Posterior vena cava (tissue), 2 donors: ENCODE measurements around the gene TOX2. TPM values are rescaled to one million over a fixed set of nuclear protein-coding genes. Genes with fewer than 3 reads are reported as not detected.

ENCODE experiments used
- DNase-seq: peaks from one replicate; pipeline ENCODE4 v3.0.0-alpha.2; 2020; ENCODE audit warnings: low spot score
- intact Hi-C, 2 donors: fragments of 100-400 bp; cut with DNase I; formaldehyde crosslinking; loops; one replicate each; pipeline versions ENCODE4 v1.14.1 to v1.14.2; 2022 to 2023
- total RNA-seq, 2 donors: library from RNA; stranded (reverse); fragmentation: NEBNext Ultra II Directional; extraction: Animal tissue kit (Norgen Biotek cat#: 25700); gene quantifications; one replicate each; pipeline ENCODE4 v1.2.1, GENCODE V29; 2021
- donor health status: DM: yes; HTN: yes; CAD: no.
- donor health status: DM: yes; HTN: yes; CAD: no.

The TOX2 gene
- total RNA-seq, 2 donors from 2014 or later = 1.1 to 1.5 TPM

GRCh38 chr20:44022464-44022863 lies 107.8 kb downstream of the TOX2 start:
- intact Hi-C loops = no loop called here
- no peak for DNase-seq

- intact Hi-C loops = no loop called here
- no peak for DNase-seq
Observed at GRCh38 chr20:44023515-44024371, 109.1 kb downstream of the TOX2 start.

GRCh38 chr20:44024820-44025580 lies 110.3 kb downstream of the TOX2 start:
- intact Hi-C loops = no loop called here
- DNase-seq = no peak

GRCh38 chr20:44025756-44026155 lies 111.1 kb downstream of the TOX2 start:
- intact Hi-C loops = no loop called here
- no peak for DNase-seq

- intact Hi-C loops = no loop called here
- no peak for DNase-seq
Observed at GRCh38 chr20:44026647-44027342, 112.1 kb downstream of the TOX2 start.

GRCh38 chr20:44027343-44028002 lies 112.8 kb downstream of the TOX2 start:
- DNase-seq = no peak
- intact Hi-C loops = no loop called here

DNA sequence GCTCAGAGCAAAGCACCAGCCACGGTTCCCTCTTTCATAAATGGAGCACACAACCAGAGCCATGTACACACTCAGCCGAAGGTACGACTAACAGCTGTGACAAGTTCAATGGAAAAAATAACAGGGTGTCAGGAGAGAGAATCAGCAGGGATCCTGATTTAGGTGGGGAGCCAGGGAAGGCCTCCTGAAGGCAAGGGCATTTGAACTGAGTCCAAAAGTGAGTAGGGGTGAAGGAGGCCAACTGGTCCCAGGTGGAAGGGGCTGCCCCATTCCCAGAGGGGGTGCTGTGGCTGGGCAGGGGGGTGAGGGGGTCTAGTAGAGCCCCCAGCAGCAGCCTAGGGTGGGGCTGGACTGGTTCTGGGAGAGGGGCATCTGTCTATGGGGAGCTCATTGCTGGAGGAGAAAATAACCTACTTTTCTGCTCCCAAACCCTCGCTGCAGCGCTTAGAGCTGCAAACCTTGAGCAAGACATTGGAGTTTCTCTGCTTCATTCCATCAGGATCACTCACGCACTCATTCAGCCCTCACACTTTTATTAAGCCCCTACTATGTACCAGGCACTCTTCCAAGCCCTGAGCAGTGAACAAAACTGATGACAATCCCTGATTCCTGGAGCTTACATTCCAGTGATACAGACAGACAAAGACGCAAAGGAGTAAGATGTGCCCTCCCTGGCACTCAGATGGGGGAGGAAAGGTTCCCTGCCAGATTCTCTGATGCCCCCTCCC lies 113.5 kb downstream of the TOX2 start:
- intact Hi-C loops = no loop called here
- DNase-seq = no peak

GRCh38 chr20:44028868-44029847 lies 114.5 kb downstream of the TOX2 start:
- no peak for DNase-seq
- intact Hi-C loops = no loop called here

DNA sequence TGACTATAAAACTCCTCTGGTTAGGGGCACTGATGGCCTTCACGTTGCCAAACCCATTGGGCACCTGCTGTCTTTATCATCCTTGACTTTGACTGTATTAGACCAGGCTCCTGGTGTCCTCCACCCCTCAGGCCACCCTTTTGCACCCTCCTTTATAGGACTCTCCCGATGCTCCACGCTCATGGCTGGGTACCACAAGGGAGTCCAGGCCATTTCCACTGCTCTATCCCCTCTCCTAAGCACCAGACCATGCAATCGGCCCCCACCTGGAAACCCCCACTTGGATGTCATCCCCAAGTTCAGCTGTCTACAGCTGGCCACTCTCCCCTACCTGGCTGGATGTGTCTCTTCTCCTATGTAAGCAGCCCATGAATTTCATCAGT lies 115.2 kb downstream of the TOX2 start:
- no peak for DNase-seq
- intact Hi-C loops = no loop called here

DNA sequence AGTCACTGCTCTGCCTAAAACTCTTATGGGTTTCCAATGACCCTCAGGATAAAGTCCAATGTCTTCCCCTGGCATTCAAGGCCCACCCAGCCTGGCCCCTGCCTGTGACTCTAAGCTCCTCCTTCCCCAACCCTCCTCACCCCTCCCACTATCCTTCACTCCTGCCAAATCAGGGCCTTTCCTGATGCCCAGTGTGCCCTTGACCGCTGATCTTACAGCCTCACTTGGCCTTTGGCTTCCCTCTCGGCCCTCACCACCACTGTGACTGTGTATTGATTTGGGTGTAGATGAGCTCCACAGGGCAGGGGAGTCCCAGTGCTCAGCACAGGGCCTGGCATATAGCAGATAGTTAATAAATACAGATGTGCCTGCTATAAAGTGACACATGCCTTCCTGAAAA lies 115.7 kb downstream of the TOX2 start:
- intact Hi-C loops = no loop called here
- DNase-seq = no peak

GRCh38 chr20:44031001-44031574 lies 116.4 kb downstream of the TOX2 start:
- no peak for DNase-seq
- intact Hi-C loops = no loop called here

DNA sequence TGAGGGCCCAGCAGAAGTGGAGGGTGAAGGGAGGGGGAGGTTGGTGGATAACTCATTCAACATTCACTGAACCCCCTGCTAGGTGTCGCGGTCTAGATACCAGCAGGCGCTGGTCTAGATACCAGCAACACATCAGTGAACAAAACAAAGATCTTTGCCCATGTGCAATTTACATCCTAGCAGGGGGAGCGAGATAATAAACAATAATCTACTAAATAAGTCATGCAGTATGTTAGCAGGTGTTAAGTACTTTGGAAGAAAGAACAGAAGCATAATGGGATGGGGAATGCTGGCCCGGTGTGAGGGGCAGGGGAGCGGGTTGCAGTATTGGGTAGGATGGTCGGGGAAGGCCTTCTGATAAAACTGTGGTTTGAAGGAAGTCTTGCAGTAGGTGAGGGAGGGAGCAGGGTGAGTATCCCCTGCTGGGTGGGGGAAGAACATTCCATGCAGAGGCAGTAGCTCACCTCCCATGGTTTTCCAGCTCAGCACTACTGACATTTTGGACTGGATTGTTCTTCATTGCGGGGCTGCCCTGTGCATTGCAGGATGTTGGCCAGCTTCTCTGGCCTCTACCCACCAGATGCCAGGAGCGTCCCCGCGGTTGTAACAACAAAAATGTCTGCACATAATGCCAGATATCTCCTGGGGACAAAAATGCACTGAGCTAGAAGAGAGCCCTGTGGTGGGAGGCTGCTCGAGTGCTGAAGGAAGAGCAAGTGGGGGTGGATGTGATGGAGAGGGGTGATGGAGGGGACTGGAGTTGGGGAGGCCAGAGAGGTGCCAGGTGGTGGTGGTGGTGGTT lies 117.3 kb downstream of the TOX2 start:
- no peak for DNase-seq
- intact Hi-C loops = no loop called here

DNA sequence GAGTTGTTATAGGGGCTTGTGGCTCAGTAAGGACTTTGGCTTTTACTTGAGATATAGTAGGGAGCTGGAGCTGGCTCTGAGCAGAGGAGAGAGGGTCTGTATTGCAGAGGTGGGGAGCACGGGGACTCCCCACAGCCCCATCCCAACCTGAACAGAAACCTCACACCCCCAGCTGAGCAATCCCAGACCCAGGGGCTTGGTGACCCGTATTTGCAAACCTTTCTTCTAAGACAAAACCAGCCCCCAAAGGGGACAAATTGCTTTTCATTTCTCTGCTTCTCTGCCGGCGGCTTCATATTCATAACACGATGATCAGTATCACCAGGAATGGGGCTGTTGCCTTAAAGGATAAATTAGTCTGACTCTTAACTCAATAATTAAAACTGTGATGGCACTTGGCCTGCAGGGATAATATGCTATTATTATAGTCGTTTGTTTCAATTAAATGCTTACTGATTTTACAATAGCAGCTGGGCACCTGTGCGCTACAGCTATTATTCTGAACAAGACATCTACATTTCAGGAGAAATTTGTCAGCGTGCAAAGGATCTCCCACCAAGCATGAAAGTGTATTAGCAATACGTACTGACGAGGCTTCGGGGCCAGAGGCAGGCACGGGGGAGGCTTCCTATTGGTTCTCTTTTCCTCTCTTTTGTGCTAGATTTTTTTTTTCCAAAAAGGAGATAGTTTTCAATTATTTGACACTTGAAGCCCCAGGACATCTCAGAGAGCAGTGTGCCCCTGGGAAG lies 118.1 kb downstream of the TOX2 start:
- DNase-seq = no peak
- intact Hi-C loops = no loop called here

- no peak for DNase-seq
Observed at GRCh38 chr20:44033344-44033743, 118.7 kb downstream of the TOX2 start.

DNA sequence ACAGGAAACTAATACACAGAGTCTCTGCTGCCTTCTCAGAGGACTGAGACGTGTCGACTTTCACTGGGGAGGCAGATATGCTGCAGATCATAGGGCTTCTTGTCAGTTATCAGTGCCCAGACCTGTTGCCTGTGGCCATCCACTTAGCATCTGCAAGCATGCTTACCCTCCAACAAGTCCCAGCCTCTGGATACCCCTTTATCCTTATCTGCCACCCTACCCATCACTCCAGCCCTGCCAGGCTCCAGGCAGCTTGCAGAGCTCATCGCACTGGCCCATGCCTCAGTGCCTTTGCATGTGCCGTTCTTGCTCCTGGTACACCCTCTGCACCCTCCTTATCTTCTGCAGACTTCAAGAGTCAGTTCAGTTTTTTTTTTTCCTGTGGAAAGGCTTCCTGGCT lies 119.2 kb downstream of the TOX2 start:
- intact Hi-C loops = no loop called here
- no peak for DNase-seq

More at GRCh38 chr20:44033344-44033743, 118.7 kb downstream of the TOX2 start:
- intact Hi-C loops = no loop called here

- no peak for DNase-seq
- intact Hi-C loops = no loop called here
Observed at GRCh38 chr20:44034451-44034850, 119.8 kb downstream of the TOX2 start.
